Panc1 (cell line): Measurements from ENCODE around the gene GRK1. TPM values are rescaled to one million over a fixed set of nuclear protein-coding genes. Genes with fewer than 3 reads are reported as not detected.

Source experiments
- ATAC-seq: fragments of 200-7000 bp; cut with Tn5 transposase; 2 replicates; pipeline ENCODE4 v1.9.1; 2020; ENCODE audit warnings: mild to moderate bottlenecking, moderate library complexity
- BruUV-seq: library from RNA; stranded (reverse); fragments of 400-500 nt; replicated peaks from 2 replicates; lab custom pipeline; 2021; lab: Mats Ljungman, UMichigan
- CTCF ChIA-PET: fragments of 300-600 bp; sonication (Branson Sonifier 250); formaldehyde crosslinking; loops from one replicate; lab custom pipeline; 2022; ENCODE audit warnings: antibody characterized with exemption; lab: Charles Lee
- POLR2A ChIA-PET: fragments of 300-600 bp; sonication (Branson Sonifier 250); formaldehyde crosslinking; loops from one replicate; lab custom pipeline; 2022; ENCODE audit warnings: antibody characterized with exemption; lab: Charles Lee
- DNase-seq: peaks from one replicate; pipeline ENCODE4 v3.0.0-alpha.2; 2010; ENCODE audit warnings: low read depth, low spot score
- H3K27ac ChIP-seq: 2 replicates; pipeline ENCODE4 v1.5.1; 2011; ENCODE audit warnings: mild to moderate bottlenecking, low read length, inconsistent platforms
- H3K27me3 ChIP-seq: fragments of 200-500 bp; sonication (Bioruptor generic); 2 replicates; pipeline ENCODE4 v1.6.0; 2014; ENCODE audit warnings: low read length, inconsistent platforms; ENCODE audit not compliant: control insufficient read depth, insufficient read depth
- H3K36me3 ChIP-seq: fragments of 200-500 bp; sonication (Bioruptor generic); 2 replicates; pipeline ENCODE4 v1.5.1; 2014; ENCODE audit warnings: inconsistent platforms, mild to moderate bottlenecking, low read length, moderate library complexity; ENCODE audit not compliant: control insufficient read depth, insufficient read depth
- H3K4me1 ChIP-seq: 2 replicates; pipeline ENCODE4 v1.5.1; 2011; ENCODE audit warnings: inconsistent platforms, mild to moderate bottlenecking, low read length, moderate library complexity; ENCODE audit not compliant: control insufficient read depth, insufficient read depth
- H3K4me3 ChIP-seq, 2 experiments: 2 replicates each; pipeline ENCODE4 v1.5.1; 2011 to 2012; ENCODE audit warnings: low read depth in 2 of 2, low read length in 2 of 2, mild to moderate bottlenecking in 2 of 2, inconsistent platforms in 1 of 2, moderate library complexity in 1 of 2
- H3K9me3 ChIP-seq: fragments of 200-500 bp; sonication (Bioruptor generic); 2 replicates; pipeline ENCODE4 v1.5.1; 2014; ENCODE audit warnings: low read depth, mild to moderate bottlenecking, inconsistent platforms, low read length, moderate library complexity; ENCODE audit not compliant: control insufficient read depth, insufficient read depth
- CTCF ChIP-seq: fragments of 450-650 bp; IDR thresholded peaks from 2 replicates; pipeline ENCODE4 v1.5.1; 2017; ENCODE audit warnings: mild to moderate bottlenecking
- POLR2AphosphoS5 ChIP-seq: IDR thresholded peaks from 2 replicates; pipeline ENCODE4 v1.6.1; 2012; ENCODE audit warnings: mild to moderate bottlenecking, low read depth, low read length, moderate library complexity
- REST ChIP-seq, 2 experiments: IDR thresholded peaks; 2 replicates each; pipeline ENCODE4 v1.6.1; 2011 to 2012; ENCODE audit warnings: low read depth in 2 of 2, control low read depth in 1 of 2, low read length in 1 of 2, mild to moderate bottlenecking in 1 of 2, moderate library complexity in 1 of 2; ENCODE audit not compliant: insufficient read depth in 1 of 2
- SIN3A ChIP-seq: IDR thresholded peaks from 2 replicates; pipeline ENCODE4 v1.6.1; 2012; ENCODE audit warnings: low read depth, mild to moderate bottlenecking, low read length, moderate library complexity, borderline replicate concordance; ENCODE audit not compliant: insufficient read depth
- TCF7L2 ChIP-seq: IDR thresholded peaks from 2 replicates; pipeline ENCODE4 v1.6.1; 2011; ENCODE audit warnings: mild to moderate bottlenecking, low read depth, low read length, inconsistent platforms
- in situ Hi-C: cut with HindIII; loops from 2 replicates; pipeline ENCODE4 v1.10.0; 2016; ENCODE audit warnings: low sequenced_read_pairs, low pct_unique_long_range_greater_than_20kb
- intact Hi-C: fragments of 100-400 bp; cut with micrococcal nuclease; formaldehyde crosslinking; loops from one replicate; pipeline ENCODE4 v1.10.0; 2022; ENCODE audit not compliant: unreplicated experiment
- total RNA-seq: library from RNA; stranded (reverse); gene quantifications from one replicate; pipeline ENCODE4 v1.2.1, GENCODE V29; 2021; ENCODE audit not compliant: unreplicated experiment

Gene GRK1
- total RNA-seq, 1 experiment from 2014 or later: 1.8 TPM

DNA sequence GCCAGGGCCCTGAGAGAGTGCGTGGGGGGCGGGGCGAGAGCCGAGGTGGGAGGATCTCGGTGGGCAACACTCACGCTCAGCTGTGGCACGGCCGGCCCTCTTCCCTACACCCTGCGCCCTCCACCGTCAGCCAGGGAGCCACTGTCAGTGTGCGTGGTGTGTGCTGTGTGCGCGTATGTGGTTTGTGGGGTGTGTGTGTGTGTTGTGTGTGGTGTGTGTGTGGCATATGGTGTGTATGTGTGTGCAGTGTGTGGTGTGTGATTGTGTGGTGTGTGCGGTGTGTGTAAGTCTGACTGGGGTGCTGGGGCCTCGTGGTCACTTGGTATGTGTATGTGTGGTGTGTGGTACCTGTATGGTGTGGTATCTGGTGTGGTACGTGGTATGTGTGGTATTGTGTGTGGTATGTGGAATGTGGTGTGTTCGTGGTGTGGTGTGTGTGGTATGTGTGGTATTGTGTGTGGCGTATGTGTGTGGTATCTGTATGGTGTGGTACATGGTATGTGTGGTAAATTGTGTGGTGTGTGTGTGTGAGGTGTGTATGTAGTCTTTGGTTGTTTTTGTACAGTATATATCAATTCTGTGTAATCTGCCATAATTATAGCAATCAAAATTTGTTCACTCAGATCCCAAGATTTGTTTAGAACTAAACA, 5.1 kb downstream of the GRK1 start:
- ChIA-PET CTCF (no interaction called here), POLR2A (no interaction called here)
- Histone ChIP-seq H3K4me3 (no peak overlapping the region), H3K27me3 (no peaks in the 10 kb centered on the region), H3K9me3 (no peaks in the 10 kb centered on the region), H3K36me3 (no peaks in the 10 kb centered on the region), H3K27ac (no peak overlapping the region), H3K4me1 (no peaks in the 10 kb centered on the region)
- no TSS peak for BruUV-seq
- intact Hi-C loops (no loop called here), in situ Hi-C loops (no loop called here)
- TF ChIP-seq POLR2AphosphoS5 (no peak), TCF7L2 (no peak), SIN3A (no peak), REST (IDR thresholded peaks at IDR 0.05; ENCODE audit: insufficient read depth in 1 of 2, low read depth in 2 of 2, low read length in 1 of 2) (no peak), CTCF (no peak)
- no peak for ATAC-seq
- DNase-seq: no peak

- in situ Hi-C loops (no loop called here), intact Hi-C loops (no loop called here)
- H3K4me1 ChIP-seq: no peaks in the 10 kb centered on the region
- no peaks in the 10 kb centered on the region for H3K9me3 ChIP-seq
- BruUV-seq: no TSS peak
- ChIA-PET POLR2A (no interaction called here), CTCF (no interaction called here)
- H3K27me3 ChIP-seq: no peaks in the 10 kb centered on the region
- ATAC-seq: no peak
- H3K4me3 ChIP-seq: no peak overlapping the region
- TF ChIP-seq POLR2AphosphoS5 (no peak), TCF7L2 (no peak), SIN3A (no peak), REST (IDR thresholded peaks at IDR 0.05; ENCODE audit: insufficient read depth in 1 of 2, low read depth in 2 of 2, low read length in 1 of 2) (no peak), CTCF (no peak)
- H3K27ac ChIP-seq: no peak overlapping the region
- no peak for DNase-seq
- H3K36me3 ChIP-seq: no peaks in the 10 kb centered on the region
Observed at GRCh38 chr13:113722921-113723320, 55.9 kb downstream of the GRK1 start.
